GM12872 (cell line): ENCODE measurements around the gene C10orf95.

Experiments used
- TF ChIP-seq, protein P1 (sequence below): IDR thresholded peaks from 3 replicates; pipeline ENCODE4 v1.5.1; 2011; ENCODE audit warnings: low read depth, mild to moderate bottlenecking, low read length, moderate library complexity; ENCODE audit not compliant: insufficient read depth

C10orf95 gene

DNA sequence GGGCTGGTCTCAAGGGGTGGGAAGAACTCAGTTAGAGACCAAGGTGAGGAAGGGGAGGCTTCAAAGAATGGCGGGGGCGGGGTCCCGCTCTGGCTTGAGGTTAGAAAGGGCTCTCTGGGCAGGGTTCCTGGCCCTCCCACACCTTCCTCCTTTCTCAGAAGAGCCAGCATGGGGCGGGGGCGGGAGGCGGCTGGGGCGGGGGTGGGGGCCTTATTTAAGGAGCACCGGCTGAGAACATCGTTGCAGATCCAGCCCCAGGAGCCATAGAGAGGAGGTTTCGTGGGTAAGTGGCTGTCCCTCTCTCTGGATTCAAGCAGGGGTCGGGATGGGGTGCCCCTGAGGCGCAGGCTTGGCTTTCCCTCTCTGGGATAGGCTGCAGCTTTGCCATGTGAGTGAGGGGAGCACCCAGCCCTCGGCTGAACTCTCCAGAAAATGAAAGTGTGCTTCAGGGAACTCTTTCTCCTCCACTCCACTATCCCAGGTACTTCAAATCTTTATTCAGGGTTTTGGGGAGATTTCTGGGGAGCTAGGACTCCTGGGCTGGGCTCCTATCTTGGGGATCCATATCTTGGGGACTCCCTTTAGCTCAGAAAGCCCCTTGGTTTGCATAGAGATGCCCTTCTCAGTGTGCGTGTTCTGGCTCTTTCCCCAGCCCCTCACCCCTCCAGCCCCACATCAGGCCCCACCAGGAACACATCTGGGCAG lies 15.7 kb downstream of the C10orf95 start:
- TF ChIP-seq, protein P1, sequence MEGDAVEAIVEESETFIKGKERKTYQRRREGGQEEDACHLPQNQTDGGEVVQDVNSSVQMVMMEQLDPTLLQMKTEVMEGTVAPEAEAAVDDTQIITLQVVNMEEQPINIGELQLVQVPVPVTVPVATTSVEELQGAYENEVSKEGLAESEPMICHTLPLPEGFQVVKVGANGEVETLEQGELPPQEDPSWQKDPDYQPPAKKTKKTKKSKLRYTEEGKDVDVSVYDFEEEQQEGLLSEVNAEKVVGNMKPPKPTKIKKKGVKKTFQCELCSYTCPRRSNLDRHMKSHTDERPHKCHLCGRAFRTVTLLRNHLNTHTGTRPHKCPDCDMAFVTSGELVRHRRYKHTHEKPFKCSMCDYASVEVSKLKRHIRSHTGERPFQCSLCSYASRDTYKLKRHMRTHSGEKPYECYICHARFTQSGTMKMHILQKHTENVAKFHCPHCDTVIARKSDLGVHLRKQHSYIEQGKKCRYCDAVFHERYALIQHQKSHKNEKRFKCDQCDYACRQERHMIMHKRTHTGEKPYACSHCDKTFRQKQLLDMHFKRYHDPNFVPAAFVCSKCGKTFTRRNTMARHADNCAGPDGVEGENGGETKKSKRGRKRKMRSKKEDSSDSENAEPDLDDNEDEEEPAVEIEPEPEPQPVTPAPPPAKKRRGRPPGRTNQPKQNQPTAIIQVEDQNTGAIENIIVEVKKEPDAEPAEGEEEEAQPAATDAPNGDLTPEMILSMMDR: no peak

DNA sequence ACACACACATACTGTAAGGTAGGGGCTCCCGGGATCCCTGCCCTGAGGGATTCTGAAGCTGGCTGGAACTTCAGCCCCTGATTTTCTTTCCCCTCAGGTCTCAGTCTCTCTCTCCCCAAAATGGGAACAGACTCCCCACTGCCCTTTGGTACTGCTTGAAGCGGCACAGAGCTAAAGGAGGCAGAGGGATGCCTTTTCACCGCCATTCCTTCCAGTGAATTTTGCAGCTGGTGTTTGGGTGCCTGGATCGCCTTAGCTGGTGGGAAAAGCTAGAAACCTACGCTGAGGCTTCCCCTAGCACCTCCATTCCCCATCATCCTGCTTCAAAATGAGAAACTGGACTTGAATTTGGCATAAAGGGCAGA lies 16.2 kb downstream of the C10orf95 start:
- TF ChIP-seq, protein P1: no peak

DNA sequence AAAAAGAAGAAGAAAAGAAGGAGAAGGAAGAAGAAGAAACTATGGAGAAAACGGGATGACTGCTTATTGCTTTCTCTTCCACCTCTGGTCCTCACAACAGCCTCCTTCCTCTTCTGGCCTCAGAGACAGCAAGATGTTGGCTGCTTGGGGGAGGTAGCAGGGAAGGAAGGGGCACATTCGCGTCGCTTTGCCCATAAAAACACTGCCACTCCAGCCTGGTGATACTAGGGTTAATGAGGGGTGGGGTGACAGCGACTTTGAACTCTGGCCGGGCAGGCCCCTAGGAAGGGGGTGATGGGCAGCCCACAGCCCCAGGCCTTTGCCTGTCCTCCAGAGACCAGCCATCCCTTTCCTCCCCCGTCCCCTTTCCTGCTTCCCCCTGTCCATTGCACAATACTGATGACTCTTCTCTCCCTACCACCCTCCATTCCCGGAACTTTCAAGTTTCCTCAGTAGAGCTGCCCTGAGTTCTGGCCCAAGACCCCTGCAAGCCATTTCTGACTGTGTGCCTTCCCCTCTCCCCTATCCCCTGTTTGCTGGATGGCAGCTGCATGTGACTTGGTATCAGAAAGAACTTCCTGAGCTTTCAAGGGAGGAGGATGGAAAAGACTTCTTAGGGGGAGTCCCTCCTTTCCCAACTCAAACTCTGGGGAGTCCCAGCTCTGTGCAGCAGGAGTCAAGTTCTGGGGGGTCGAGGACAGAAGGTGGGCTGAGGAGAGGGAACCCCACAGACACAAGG lies 16.8 kb downstream of the C10orf95 start:
- TF ChIP-seq, protein P1: no peak

DNA sequence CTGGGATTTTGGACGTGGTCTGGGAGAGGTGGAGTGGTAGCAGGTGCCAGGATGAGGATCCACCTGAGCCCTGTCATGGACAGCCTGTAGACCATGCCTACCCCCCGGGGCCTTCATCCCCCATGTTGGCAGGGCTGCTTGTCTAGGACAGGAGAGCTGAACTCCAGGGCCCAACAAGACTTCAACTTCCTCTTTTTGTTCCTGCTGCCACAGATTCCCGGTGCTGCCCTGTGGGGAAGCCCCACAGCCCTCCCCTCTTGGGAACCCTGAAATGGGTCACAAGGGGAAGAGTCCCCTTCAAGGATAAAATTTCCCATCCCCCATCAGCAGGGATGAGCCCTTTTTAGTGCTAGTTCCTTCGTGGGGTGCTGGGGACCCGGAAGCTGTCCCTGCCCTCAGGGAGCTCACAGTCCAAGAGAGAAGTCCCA lies 17.7 kb downstream of the C10orf95 start:
- TF ChIP-seq, protein P1: no peak

DNA sequence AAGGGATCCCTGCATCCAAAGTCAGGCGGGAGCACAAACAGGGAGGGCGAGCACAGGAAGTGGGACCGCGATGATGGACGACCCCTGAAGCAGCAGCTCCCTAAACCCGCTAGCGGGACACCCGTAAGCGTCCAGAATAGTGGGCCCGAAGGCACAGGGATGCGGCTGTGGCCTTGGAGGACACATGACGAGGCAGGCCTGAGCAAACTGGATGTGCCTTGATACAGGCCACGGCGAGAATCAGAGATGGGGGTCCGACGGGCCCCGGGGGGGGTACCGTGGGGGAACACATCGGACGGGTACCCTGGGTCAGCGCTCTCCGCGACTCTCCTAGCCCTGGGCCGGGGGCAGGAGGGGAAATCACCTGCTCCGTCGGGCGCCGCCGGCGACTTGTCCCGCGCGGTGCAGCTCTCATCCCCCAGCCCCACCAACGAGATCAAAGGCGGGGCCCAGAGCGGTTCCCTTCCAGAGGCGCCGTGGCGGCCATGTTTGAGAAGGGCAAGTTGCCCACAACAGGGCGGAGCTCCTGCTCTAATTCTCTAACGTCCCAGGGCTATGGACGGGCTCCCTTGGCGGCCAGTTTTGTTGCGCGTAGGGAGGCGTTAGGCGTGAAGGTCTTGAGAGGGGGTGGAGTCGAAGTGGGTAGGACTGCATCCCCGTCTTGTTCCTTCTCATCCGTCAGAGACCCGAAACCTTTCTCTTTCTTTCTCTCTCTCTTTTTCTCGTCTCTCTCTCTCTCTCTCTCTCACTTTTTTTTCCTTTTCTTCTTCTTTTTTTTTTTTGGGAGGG lies 19.0 kb downstream of the C10orf95 start, which contains the start of gene CUEDC2:
TSS of gene CUEDC2 (minus strand) at position 413 of the 789 bp plus-strand sequence. CDS start 7,386 bp downstream, outside the sequence.
- TF ChIP-seq, protein P1: no peak

DNA sequence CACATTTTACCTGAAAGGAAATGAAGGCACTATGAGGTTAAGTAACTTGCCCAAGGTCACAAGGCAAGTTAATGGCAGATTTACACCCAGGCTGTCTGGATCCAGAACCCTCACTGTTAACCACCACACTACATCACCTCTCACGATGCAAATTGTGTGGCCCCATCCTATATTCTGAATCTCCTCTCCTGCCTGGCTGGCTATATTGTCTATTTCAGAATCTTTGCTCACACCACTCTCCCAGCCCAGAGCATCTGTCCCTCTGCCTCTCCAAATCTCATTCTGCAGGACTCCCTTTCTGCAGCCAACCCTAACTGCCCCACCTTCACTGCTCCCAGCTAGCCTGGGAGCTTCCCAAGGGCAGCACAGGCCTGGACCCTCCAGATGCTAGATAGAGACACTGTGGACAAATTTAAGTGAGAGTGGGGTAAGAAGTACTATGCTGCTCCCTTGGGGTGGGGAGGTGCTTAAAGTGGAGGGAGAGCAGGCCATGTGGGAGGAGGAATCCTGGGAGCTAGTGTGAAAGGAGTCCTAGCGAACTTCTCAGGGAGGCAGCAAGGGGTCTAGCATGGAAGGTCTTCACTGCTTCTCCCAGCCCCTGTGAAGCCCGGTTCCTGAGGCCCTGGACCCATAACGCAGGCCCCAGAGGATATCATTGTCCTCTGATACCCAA lies 19.8 kb downstream of the C10orf95 start:
- TF ChIP-seq, protein P1: no peak
